ENCODE data around the gene DNAJC25.

Gene DNAJC25

GRCh38 chr9:111627260-111627963 lies 3.7 kb upstream of the DNAJC25 start:
- no peak for DNase-seq (ENCODE audit: low spot score)

DNA sequence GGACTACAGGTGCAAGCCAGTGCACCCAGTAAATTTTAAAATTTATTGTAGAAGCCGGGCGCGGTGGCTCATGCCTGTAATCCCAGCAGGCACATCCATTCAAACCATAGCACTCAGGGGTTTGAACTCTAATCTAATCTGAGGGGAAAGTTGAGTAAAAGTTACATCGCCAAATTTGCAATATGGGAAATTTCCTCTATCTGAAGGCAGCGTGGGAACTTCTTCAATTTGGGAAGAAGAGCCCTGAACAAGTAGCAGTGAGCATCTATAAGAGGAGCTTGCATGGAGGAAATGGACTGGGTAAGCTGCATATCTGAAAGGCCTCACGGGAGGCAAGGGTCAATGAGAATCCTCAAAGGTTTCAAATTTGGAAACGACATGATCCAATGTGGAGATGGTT lies 2.7 kb upstream of the DNAJC25 start:
- DNase-seq (ENCODE audit: low spot score), result no peak

DNA sequence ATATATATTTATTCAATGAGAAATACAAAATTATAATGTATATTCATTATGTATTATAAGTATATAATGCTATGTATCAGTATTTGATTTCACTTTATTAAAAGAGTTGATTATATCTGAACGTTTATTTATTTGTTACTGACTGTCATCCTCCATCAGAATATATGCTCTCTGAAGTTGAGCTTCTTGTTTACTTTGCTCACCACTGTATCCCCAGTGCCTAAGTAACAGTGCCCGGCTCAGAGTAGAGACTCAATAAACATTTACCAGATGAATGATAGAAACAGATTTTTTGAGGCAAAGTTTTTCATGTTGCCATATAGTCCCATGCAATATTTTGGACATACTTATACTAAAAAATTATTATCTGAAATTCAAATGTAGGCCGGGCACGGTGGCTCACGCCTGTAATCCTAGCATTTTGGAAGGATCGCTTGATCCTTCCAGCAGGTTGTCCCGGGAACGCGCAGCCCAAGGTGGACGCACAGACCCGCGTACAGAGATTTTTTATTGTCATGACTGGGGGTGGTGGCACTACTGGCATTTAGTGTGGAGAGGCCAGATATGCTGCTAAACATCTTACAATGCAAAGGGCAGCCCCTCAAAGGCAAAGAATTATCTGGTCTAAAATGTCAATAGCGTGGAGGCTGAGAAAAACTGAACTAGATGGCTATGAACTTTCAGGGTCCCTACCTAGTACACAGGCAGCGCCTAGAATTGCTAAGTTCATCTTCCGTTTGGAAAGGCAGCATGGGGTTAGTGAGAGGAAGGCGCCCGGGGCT lies 761 bp upstream of the DNAJC25 start:
- DNase-seq (ENCODE audit: low spot score), result no peak

DNA sequence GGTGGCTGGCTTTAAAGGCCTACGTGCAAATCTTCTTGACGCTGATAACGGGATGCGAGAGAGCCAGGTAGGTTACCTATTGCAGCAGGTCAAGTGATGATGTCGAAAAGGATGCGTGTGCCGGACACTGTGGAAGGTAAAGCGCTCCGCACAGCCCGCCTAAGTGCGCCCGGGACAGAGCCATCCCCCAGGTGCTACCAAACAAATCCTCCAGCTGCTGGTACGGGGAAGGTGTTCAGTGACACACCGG lies 245 bp upstream of the DNAJC25 start:
- no peak for DNase-seq (ENCODE audit: low spot score)

DNA sequence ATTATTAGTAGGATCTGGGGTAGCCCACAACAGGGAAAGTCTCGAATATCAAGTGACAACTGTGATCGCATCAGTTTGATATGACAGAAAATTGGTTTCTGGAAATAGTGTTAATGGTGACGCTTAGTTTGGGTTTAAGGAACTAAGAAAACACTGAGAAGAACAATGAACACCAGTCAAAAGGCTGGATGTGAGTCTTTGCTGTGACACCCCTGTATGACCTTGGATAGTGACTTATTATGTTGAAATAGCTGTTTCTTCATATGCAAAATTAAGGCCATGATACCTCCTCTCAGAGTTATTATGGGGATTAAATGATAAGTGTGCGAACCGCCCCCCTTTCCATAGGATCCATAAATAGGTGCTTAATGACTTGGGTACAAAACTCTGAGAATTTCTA lies 926 bp downstream of the DNAJC25 start:
- no peak for DNase-seq (ENCODE audit: low spot score)

DNA sequence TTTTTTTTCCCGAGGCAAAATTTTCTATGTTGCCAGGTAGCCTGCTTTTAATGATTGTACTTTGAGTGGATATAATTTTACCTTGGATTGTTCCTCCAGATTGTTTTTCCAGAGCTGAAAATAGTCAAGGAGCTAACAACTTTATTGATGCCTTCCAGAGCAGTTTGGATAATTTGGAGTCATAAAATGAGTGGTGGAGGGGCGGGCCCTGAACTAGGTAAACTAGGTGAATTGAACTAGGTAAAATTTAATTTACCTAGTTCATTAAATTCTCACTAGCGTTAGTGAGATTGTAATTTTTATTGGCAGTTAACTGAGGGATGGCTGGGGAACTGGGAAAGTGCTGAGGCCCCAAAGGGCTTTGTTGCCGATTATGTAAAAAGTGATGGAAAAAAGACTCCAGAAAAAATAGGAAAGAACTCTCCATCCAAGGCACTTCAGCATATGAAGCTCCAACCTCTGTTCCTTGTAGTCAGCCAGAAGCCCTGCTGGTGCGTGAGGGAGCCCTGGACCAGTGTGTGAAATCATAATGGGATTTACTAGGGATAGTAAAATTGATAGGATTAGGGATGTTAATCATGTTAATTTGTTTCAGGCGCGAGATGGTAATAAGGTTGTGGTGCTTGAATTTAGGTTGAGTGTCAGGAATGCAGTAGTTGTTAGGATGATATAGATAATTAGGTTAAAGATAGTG lies 1.7 kb downstream of the DNAJC25 start:
- DNase-seq (ENCODE audit: low spot score), result no peak

DNA sequence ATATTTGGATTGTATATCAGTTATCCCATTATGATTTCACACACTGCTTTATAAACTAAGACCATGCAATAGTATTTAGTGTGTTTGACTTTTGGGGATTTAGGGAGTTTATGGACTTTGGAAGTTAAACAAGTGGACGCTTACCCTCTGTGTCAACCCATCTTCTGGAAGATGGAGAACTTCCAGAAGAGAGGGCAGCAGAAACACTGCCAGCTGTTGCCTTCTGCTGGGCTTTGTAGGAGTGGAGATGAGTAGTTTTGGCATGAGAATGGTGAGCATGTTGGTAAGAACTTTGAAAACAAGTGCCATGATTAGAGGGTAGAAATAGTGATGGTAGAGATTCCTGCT lies 2.2 kb downstream of the DNAJC25 start:
- DNase-seq (ENCODE audit: low spot score), result no peak

GRCh38 chr9:111634860-111635259 lies 3.7 kb downstream of the DNAJC25 start:
- DNase-seq (ENCODE audit: low spot score), result no peak

DNA sequence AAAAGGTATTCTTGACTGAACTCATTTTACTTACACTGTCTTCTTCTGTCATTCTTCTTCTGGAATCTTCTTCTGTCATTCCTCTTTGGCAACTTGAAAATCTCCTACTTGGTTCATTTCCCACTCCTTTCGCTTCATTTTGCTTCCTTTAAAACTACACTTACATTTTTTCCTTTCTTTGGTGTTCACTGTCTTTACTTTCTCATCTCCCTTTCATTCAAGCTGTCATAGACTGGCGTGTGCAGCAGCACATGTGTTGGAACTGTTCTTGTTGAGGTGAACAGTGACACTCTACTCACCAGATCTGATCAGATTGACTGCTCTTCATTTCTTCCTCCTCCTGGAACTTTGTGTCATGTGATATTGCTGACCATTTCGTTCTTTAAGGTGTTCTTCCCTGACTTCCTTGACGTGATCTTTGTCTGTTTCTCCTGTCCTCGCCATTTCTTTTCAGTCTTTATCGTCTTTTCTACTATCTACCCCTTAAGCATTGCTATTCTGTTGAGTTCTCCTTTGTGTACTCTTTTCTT lies 6.4 kb downstream of the DNAJC25 start:
- DNase-seq (ENCODE audit: low spot score), result no peak

GRCh38 chr9:111644195-111644772 lies 13.2 kb downstream of the DNAJC25 start:
- DNase-seq (ENCODE audit: low spot score), result no peak

- DNase-seq (ENCODE audit: low spot score), result no peak
Measured at GRCh38 chr9:111645806-111646205, 14.7 kb downstream of the DNAJC25 start.

DNA sequence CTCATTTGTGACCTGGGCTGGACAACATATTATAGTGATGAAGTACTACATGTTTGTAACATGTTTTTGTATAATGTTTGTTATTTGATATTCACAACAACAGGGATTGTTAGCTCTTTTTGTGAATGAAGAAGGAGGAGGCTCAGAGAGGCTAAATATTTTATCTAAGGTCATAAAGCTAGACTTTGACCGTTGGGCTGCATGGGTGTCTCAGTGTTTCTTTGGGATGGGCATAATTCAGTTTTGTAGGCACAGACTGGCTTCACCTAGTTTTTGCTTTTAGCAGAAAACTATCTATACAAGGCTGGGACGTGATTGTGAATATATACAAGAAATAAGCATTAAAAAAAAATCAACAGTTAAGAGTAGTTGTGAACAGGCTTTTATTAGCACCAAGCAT lies 15.3 kb downstream of the DNAJC25 start:
- no peak for DNase-seq (ENCODE audit: low spot score)

DNA sequence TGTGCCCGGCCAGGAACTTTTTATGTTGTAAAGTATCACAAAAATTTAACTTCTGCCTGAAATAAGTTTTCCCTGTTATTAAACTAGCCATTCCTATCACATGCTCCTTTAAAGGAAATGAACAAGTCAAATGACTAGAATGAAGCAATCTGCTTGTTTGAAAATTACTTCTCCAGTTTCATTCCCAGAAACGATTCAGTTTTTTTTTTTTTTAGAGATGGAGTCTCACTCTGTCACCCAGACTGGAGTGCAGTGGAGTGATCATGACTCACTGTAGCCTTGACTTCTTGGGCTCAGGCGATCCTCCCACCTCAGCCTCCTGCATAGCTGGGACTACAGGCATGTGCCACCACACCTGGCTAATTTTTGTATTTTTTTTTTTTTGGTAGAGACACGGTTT lies 16.9 kb downstream of the DNAJC25 start:
- DNase-seq (ENCODE audit: low spot score), result no peak

GRCh38 chr9:111649016-111649415 lies 17.9 kb downstream of the DNAJC25 start:
- DNase-seq (ENCODE audit: low spot score), result no peak

DNA sequence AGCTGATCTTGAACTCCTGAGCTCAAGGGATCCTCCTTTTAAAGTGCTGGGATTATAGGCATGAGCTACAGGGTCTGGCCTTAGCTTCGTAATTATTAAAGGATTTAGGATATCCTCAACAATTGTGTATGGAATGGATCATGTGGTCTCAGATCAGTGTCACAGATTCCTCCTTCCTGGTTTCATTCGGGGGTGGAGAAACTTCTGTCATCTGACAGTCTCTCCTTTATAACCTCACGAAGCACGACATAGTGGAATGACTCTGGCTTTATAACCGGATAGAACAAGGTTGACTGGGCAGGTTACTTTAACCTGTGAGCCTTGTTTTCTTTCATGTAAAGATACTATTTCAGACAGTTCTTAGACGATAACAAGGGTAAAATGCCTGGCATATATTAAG lies 25.9 kb downstream of the DNAJC25 start:
- DNase-seq (ENCODE audit: low spot score), result no peak

DNA sequence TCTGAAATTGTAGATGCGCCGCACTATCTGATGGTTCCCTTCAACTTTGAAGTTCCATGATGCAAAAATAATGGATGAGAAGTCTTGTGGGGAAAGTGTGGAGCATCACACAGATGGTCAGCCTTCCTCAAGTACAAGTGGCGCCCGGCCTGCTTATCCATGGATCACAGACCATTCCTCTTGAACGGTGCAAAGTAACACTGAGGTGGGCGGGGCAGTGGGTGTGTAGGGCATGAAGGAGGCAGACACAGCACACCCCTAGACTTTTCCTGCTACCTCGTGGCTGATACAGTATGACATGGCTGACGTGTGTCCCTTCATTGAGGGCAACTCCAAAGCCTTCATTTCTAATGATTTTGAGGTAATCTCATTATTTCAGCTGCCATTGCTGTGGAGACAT lies 27.8 kb downstream of the DNAJC25 start:
- DNase-seq (ENCODE audit: low spot score), result no peak

- DNase-seq (ENCODE audit: low spot score), result no peak
Measured at GRCh38 chr9:111659691-111660090, 28.6 kb downstream of the DNAJC25 start.

GRCh38 chr9:111661150-111661801 lies 30.1 kb downstream of the DNAJC25 start, which contains the start of gene GNG10:
TSS of gene GNG10 (plus strand) at chr9:111661605. CDS start at chr9:111661635, 30 bp downstream.
- DNase-seq (ENCODE audit: low spot score), result peak; percentile 81

DNA sequence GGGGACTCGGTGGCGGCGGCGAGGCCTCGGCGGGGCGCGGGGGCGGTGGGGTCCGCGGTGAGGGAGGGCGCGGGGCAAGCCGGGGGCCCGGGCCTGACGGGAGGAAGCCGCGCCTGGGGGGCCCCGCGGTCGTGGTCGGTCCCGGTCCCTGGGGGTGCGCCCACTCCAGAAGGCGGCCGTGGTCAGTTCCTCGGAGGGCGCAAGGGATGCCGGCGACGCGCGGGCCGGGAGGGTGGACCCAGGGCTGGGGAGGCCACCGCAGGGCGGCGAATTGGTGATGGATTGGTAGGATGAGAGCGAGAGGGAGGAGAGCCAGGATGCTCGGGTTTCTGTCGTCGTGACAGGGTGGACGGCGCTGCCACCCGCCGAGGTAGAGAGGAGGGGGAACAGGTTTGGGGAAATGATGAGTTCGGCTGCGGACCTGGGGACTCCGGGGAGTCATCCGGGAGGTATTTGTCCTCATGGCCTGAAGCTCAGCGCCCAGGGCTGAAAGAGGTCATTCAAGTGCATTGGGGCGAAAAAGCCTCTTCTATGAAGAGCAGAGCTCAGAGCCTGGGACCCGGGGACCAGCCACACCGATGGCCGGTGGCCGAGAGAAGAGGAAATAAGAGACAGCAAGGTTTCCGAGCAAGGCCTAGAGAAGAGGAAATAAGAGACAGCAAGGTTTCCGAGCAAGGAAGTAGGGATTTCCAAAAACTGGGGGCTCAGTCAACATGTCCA lies 30.8 kb downstream of the DNAJC25 start:
- DNase-seq (ENCODE audit: low spot score), result peak; percentile 72

- DNase-seq (ENCODE audit: low spot score), result no peak
Measured at GRCh38 chr9:111662576-111663300, 31.6 kb downstream of the DNAJC25 start.

- no peak for DNase-seq (ENCODE audit: low spot score)
Measured at GRCh38 chr9:111663301-111663823, 32.2 kb downstream of the DNAJC25 start.
